Neural cell (in vitro differentiated cells): ENCODE results near the gene POU3F3. TPM values are rescaled to one million over a fixed set of nuclear protein-coding genes. Genes with fewer than 3 reads are reported as not detected.

ENCODE experiments used
- H2AFZ ChIP-seq: fragments of 200-600, 300-800 bp; sonication (generic), shearing (Covaris generic); 2 replicates; pipeline ENCODE4 v1.6.0; 2014; ENCODE audit warnings: low read depth, mild to moderate bottlenecking, antibody characterized with exemption, low read length, moderate library complexity
- H3F3A ChIP-seq: fragments of 200-600 bp; shearing (Covaris generic); 2 replicates; pipeline ENCODE4 v1.6.1; 2016; ENCODE audit warnings: mild to moderate bottlenecking, moderate library complexity, mixed read lengths, antibody characterized with exemption, low read length; ENCODE audit not compliant: insufficient read depth, poor library complexity, severe bottlenecking
- H3K27ac ChIP-seq: fragments of 200-600, 300-800 bp; sonication (generic), shearing (Covaris generic); 2 replicates; pipeline ENCODE4 v1.5.1; 2014; ENCODE audit warnings: mild to moderate bottlenecking, low read length, moderate library complexity
- H3K27me3 ChIP-seq: fragments of 300-800, 200-600 bp; sonication (generic), shearing (Covaris generic); 2 replicates; pipeline ENCODE4 v1.6.0; 2014; ENCODE audit warnings: mild to moderate bottlenecking, low read depth, low read length, moderate library complexity; ENCODE audit not compliant: insufficient read depth
- H3K36me3 ChIP-seq: fragments of 300-800, 200-600 bp; sonication (generic), shearing (Covaris generic); 2 replicates; pipeline ENCODE4 v1.5.1; 2014; ENCODE audit warnings: mild to moderate bottlenecking, antibody characterized with exemption, low read length, moderate library complexity; ENCODE audit not compliant: insufficient read depth
- H3K4me2 ChIP-seq: fragments of 300-800, 200-600 bp; sonication (generic), shearing (Covaris generic); 2 replicates; pipeline ENCODE4 v1.6.0; 2014; ENCODE audit warnings: mild to moderate bottlenecking, low read length
- H3K4me3 ChIP-seq: fragments of 300-800, 200-600 bp; sonication (generic), shearing (Covaris generic); 2 replicates; pipeline ENCODE4 v1.5.1; 2014; ENCODE audit warnings: mild to moderate bottlenecking, low read length, moderate library complexity
- H3K79me2 ChIP-seq: fragments of 200-600 bp; shearing (Covaris generic); replicated peaks from 2 replicates; pipeline ENCODE4 v1.6.0; 2014; ENCODE audit warnings: mild to moderate bottlenecking, low read length, moderate library complexity; ENCODE audit not compliant: insufficient read depth
- H3K9ac ChIP-seq: fragments of 300-800, 200-600 bp; sonication (generic), shearing (Covaris generic); 2 replicates; pipeline ENCODE4 v1.6.1; 2016; ENCODE audit warnings: mild to moderate bottlenecking, low read length, mixed read lengths
- H3K9me2 ChIP-seq: fragments of 200-600 bp; shearing (Covaris generic); 2 replicates; pipeline ENCODE4 v1.6.1; 2016; ENCODE audit warnings: mild to moderate bottlenecking, low read length, mixed read lengths; ENCODE audit not compliant: insufficient read depth
- H3K9me3 ChIP-seq: fragments of 200-600, 300-800 bp; sonication (generic), shearing (Covaris generic); 2 replicates; pipeline ENCODE4 v1.6.1; 2016; ENCODE audit warnings: mild to moderate bottlenecking, mixed run types, low read length, moderate library complexity, mixed read lengths
- H4K20me1 ChIP-seq: fragments of 200-600 bp; shearing (Covaris generic); 2 replicates; pipeline ENCODE4 v1.6.1; 2016; ENCODE audit warnings: mild to moderate bottlenecking, mixed run types; ENCODE audit not compliant: insufficient read depth
- CTCF ChIP-seq: fragments of 450-650 bp; IDR thresholded peaks from 2 replicates; pipeline ENCODE4 v1.5.1; 2014; ENCODE audit warnings: antibody characterized with exemption, mild to moderate bottlenecking, moderate library complexity; ENCODE audit not compliant: poor library complexity, severe bottlenecking
- EP300 ChIP-seq: fragments of 450-650 bp; conservative IDR thresholded peaks from 2 replicates; pipeline ENCODE4 v1.6.1; 2014; ENCODE audit warnings: antibody characterized with exemption, mild to moderate bottlenecking, moderate library complexity; ENCODE audit not compliant: poor library complexity, severe bottlenecking
- EZH2 ChIP-seq: fragments of 200-600, 300-800 bp; shearing (Covaris generic), sonication (generic); IDR thresholded peaks from 2 replicates; pipeline ENCODE4 v1.6.1; 2014; ENCODE audit warnings: antibody characterized with exemption, low read length, borderline replicate concordance, mild to moderate bottlenecking; ENCODE audit not compliant: insufficient read depth, poor library complexity, severe bottlenecking
- MXI1 ChIP-seq: fragments of 450-650 bp; conservative IDR thresholded peaks from 2 replicates; pipeline ENCODE4 v1.6.1; 2014; ENCODE audit warnings: antibody characterized with exemption, mild to moderate bottlenecking; ENCODE audit not compliant: poor library complexity, severe bottlenecking
- POLR2AphosphoS5 ChIP-seq: IDR thresholded peaks from 2 replicates; pipeline ENCODE4 v1.6.1; 2012
- RAD21 ChIP-seq: fragments of 450-650 bp; conservative IDR thresholded peaks from 2 replicates; pipeline ENCODE4 v1.6.1; 2014; ENCODE audit warnings: antibody characterized with exemption, mild to moderate bottlenecking, moderate library complexity
- REST ChIP-seq: IDR thresholded peaks from 2 replicates; pipeline ENCODE4 v1.6.1; 2012; ENCODE audit warnings: borderline replicate concordance
- SMC3 ChIP-seq: fragments of 450-650 bp; conservative IDR thresholded peaks from 2 replicates; pipeline ENCODE4 v1.6.1; 2014; ENCODE audit warnings: antibody characterized with exemption, mild to moderate bottlenecking, moderate library complexity; ENCODE audit not compliant: poor library complexity
- TAF1 ChIP-seq: IDR thresholded peaks from 2 replicates; pipeline ENCODE4 v1.6.1; 2012; ENCODE audit warnings: low read depth
- polyA plus RNA-seq: library from polyadenylated mRNA; depleted of rRNA; stranded (reverse); fragments of >200 nt; gene quantifications from 2 replicates; pipeline ENCODE4 v1.2.3, GENCODE V29; 2014

The POU3F3 gene
- polyA plus RNA-seq, 1 donor from 2014 or later, result 69.3 TPM

- H4K20me1 ChIP-seq, result peaks cover 13% of the 10 kb centered on the region
- peak overlapping the region; percentile 89 for H3K9ac ChIP-seq
- H3K4me3 ChIP-seq, result peak overlapping the region; percentile 88
- H3K4me2 ChIP-seq, result peak overlapping the region; percentile 3
- H3K79me2 ChIP-seq, result peaks cover 100% of the 10 kb centered on the region
- no peak for TF ChIP-seq MXI1
- H3K27ac ChIP-seq, result no peak overlapping the region
- H2AFZ ChIP-seq, result no peak overlapping the region
- H3K27me3 ChIP-seq, result no peaks in the 10 kb centered on the region
- no peaks in the 10 kb centered on the region for H3K9me2 ChIP-seq
- no peaks in the 10 kb centered on the region for H3K36me3 ChIP-seq
- H3F3A ChIP-seq, result peaks cover 5% of the 10 kb centered on the region
- H3K9me3 ChIP-seq, result no peaks in the 10 kb centered on the region
Measured at GRCh38 chr2:104865096-104865470, 11.2 kb downstream of the POU3F3 start.

GRCh38 chr2:104866122-104866864 lies 12.4 kb downstream of the POU3F3 start:
- H3K27me3 ChIP-seq, result no peaks in the 10 kb centered on the region
- no peaks in the 10 kb centered on the region for H3K36me3 ChIP-seq
- no peak overlapping the region for H3K4me2 ChIP-seq
- no peaks in the 10 kb centered on the region for H3K9me3 ChIP-seq
- peak overlapping the region; percentile 62 for H3K4me3 ChIP-seq
- H3K9me2 ChIP-seq, result no peaks in the 10 kb centered on the region
- peaks cover 9% of the 10 kb centered on the region for H4K20me1 ChIP-seq
- TF ChIP-seq MXI1 (no peak), POLR2AphosphoS5 (peak; percentile 22), REST (no peak)
- H3F3A ChIP-seq, result peaks cover 5% of the 10 kb centered on the region
- no peak overlapping the region for H3K27ac ChIP-seq
- H2AFZ ChIP-seq, result no peak overlapping the region
- peaks cover 100% of the 10 kb centered on the region for H3K79me2 ChIP-seq
- peak overlapping the region; percentile 68 for H3K9ac ChIP-seq

GRCh38 chr2:104866883-104867812 lies 13.2 kb downstream of the POU3F3 start:
- no peaks in the 10 kb centered on the region for H3K9me2 ChIP-seq
- H3K79me2 ChIP-seq, result peaks cover 100% of the 10 kb centered on the region
- no peaks in the 10 kb centered on the region for H3K9me3 ChIP-seq
- H3K27me3 ChIP-seq, result no peaks in the 10 kb centered on the region
- peak overlapping the region; percentile 62 for H3K4me3 ChIP-seq
- H3F3A ChIP-seq, result peaks cover 5% of the 10 kb centered on the region
- no peaks in the 10 kb centered on the region for H3K36me3 ChIP-seq
- TF ChIP-seq POLR2AphosphoS5 (peak; percentile 6), EP300 (no peak), CTCF (no peak), SMC3 (no peak), TAF1 (no peak), EZH2 (no peak), RAD21 (no peak), MXI1 (no peak), REST (peak; percentile 15)
- H4K20me1 ChIP-seq, result peaks cover under 1% of the 10 kb centered on the region
- no peak overlapping the region for H2AFZ ChIP-seq
- H3K4me2 ChIP-seq, result peak overlapping the region; percentile 57
- no peak overlapping the region for H3K27ac ChIP-seq
- H3K9ac ChIP-seq, result peak overlapping the region; percentile 68
